GM21529 (cell line): ENCODE measurements around the gene TRNP1.
"Not testable (repeated sequence)": the region's sequence is repeated elsewhere in the genome, so short reads cannot be mapped to it uniquely, and the experiment has no call there.

Source experiments
- ATAC-seq: cut with Tn5 transposase; IDR thresholded peaks from one replicate; pipeline ENCODE4 v1.9.1; 2021; ENCODE audit not compliant: unreplicated experiment

TRNP1 gene

GRCh38 chr1:26993237-26994019 is at the start of gene TRNP1:
Gene TRNP1 (plus strand): TSS chr1:26993692. CDS start chr1:26993787, 95 bp downstream.
- no peak for ATAC-seq

- no peak for ATAC-seq
These were observed 48.4 kb upstream of the TRNP1 start for GRCh38 chr1:26945138-26945537.

- ATAC-seq = no peak
These were observed 47.8 kb upstream of the TRNP1 start for GRCh38 chr1:26945728-26946127.

- ATAC-seq = no peak
These were observed 47.2 kb upstream of the TRNP1 start for GRCh38 chr1:26946270-26946669.

- ATAC-seq = not testable (repeated sequence)
These were observed 44.8 kb upstream of the TRNP1 start for GRCh38 chr1:26948725-26949057.

- no peak for ATAC-seq
These were observed 44.1 kb upstream of the TRNP1 start for GRCh38 chr1:26949266-26949925.

GRCh38 chr1:26949926-26950319 is 43.6 kb upstream of the TRNP1 start:
- ATAC-seq = no peak

- ATAC-seq = no peak
These were observed 42.9 kb upstream of the TRNP1 start for GRCh38 chr1:26950602-26951001.

- no peak for ATAC-seq
These were observed 42.3 kb upstream of the TRNP1 start for GRCh38 chr1:26951216-26951615.

- no peak for ATAC-seq
These were observed 41.5 kb upstream of the TRNP1 start for GRCh38 chr1:26951821-26952497.

- ATAC-seq = no peak
These were observed 40.1 kb upstream of the TRNP1 start for GRCh38 chr1:26953374-26953773.

- no peak for ATAC-seq
These were observed 37.2 kb upstream of the TRNP1 start for GRCh38 chr1:26956321-26956720.

- no peak for ATAC-seq
These were observed 36.2 kb upstream of the TRNP1 start for GRCh38 chr1:26957306-26957705.

- ATAC-seq = no peak
These were observed 34.2 kb upstream of the TRNP1 start for GRCh38 chr1:26959270-26959669.

- ATAC-seq = no peak
These were observed 33.5 kb upstream of the TRNP1 start, which contains the start of gene KDF1 for GRCh38 chr1:26959722-26960624. Gene KDF1 (minus strand): TSS chr1:26960468. CDS start chr1:26952380, 8,088 bp downstream.

GRCh38 chr1:26960625-26960966 is 32.9 kb upstream of the TRNP1 start:
- no peak for ATAC-seq

GRCh38 chr1:26961826-26962225 is 31.7 kb upstream of the TRNP1 start:
- no peak for ATAC-seq

- no peak for ATAC-seq
These were observed 28.3 kb upstream of the TRNP1 start for GRCh38 chr1:26965213-26965612.

GRCh38 chr1:26965628-26966027 is 27.9 kb upstream of the TRNP1 start:
- ATAC-seq = no peak

- no peak for ATAC-seq
These were observed 22.7 kb upstream of the TRNP1 start for GRCh38 chr1:26970810-26971209.

- ATAC-seq = no peak
These were observed 21.9 kb upstream of the TRNP1 start for GRCh38 chr1:26971590-26971989.
